ENCODE measurements around the gene PNPLA6.
A peak's percentile ranks its signal among the peaks of the same experiment; 100 is the strongest.
"Not testable (repeated sequence)": the region's sequence is repeated elsewhere in the genome, so short reads cannot be mapped to it uniquely, and the experiment has no call there.

PNPLA6 gene

GRCh38 chr19:7554990-7555864, 19.7 kb downstream of the PNPLA6 start:
- DNase-seq (ENCODE audit: low read depth in 2 of 2) = peak in 1 of 2 donors; percentile 25

GRCh38 chr19:7556696-7557315, 21.3 kb downstream of the PNPLA6 start:
- DNase-seq (ENCODE audit: low read depth in 2 of 2) = no peak

GRCh38 chr19:7558667-7559066, 23.1 kb downstream of the PNPLA6 start:
- DNase-seq (ENCODE audit: low read depth in 2 of 2) = no peak

GRCh38 chr19:7559102-7559501, 23.6 kb downstream of the PNPLA6 start:
- no peak for DNase-seq (ENCODE audit: low read depth in 2 of 2)

- DNase-seq (ENCODE audit: low read depth in 2 of 2) = no peak
These were observed 24.7 kb downstream of the PNPLA6 start for GRCh38 chr19:7560255-7560654.

GRCh38 chr19:7561325-7561724, 25.8 kb downstream of the PNPLA6 start:
- no peak for DNase-seq (ENCODE audit: low read depth in 2 of 2)

GRCh38 chr19:7562646-7563393, 27.3 kb downstream of the PNPLA6 start:
- no peak for DNase-seq (ENCODE audit: low read depth in 2 of 2)

GRCh38 chr19:7564866-7565265, 29.3 kb downstream of the PNPLA6 start:
- no peak for DNase-seq (ENCODE audit: low read depth in 2 of 2)

GRCh38 chr19:7565332-7565731, 29.8 kb downstream of the PNPLA6 start:
- DNase-seq (ENCODE audit: low read depth in 2 of 2) = no peak

- no peak for DNase-seq (ENCODE audit: low read depth in 2 of 2)
These were observed 35.2 kb downstream of the PNPLA6 start for GRCh38 chr19:7570761-7571160.

GRCh38 chr19:7575434-7576040, 40.0 kb downstream of the PNPLA6 start:
- no peak for DNase-seq (ENCODE audit: low read depth in 2 of 2)

- not testable (repeated sequence) for DNase-seq (ENCODE audit: low read depth in 2 of 2)
These were observed 41.9 kb downstream of the PNPLA6 start for GRCh38 chr19:7577422-7577821.

- DNase-seq (ENCODE audit: low read depth in 2 of 2) = no peak
These were observed 42.6 kb downstream of the PNPLA6 start for GRCh38 chr19:7578127-7578526.

- DNase-seq (ENCODE audit: low read depth in 2 of 2) = no peak
These were observed 43.7 kb downstream of the PNPLA6 start for GRCh38 chr19:7579182-7579581.

- DNase-seq (ENCODE audit: low read depth in 2 of 2) = no peak
These were observed 46.9 kb downstream of the PNPLA6 start for GRCh38 chr19:7582446-7582845.

GRCh38 chr19:7589822-7590221, 54.3 kb downstream of the PNPLA6 start:
- DNase-seq (ENCODE audit: low read depth in 2 of 2) = no peak

GRCh38 chr19:7590256-7590655, 54.7 kb downstream of the PNPLA6 start:
- DNase-seq (ENCODE audit: low read depth in 2 of 2) = no peak

- peak; percentile 4 to 30 for DNase-seq (ENCODE audit: low read depth in 2 of 2)
These were observed 60.1 kb downstream of the PNPLA6 start, which contains the start of gene CAMSAP3 for GRCh38 chr19:7595466-7596133. Gene CAMSAP3 (plus strand): TSS chr19:7595863. CDS start chr19:7596003, 140 bp downstream.

- DNase-seq (ENCODE audit: low read depth in 2 of 2) = no peak
These were observed 60.9 kb downstream of the PNPLA6 start for GRCh38 chr19:7596211-7596937.

- DNase-seq (ENCODE audit: low read depth in 2 of 2) = no peak
These were observed 62.2 kb downstream of the PNPLA6 start for GRCh38 chr19:7597689-7598088.

GRCh38 chr19:7598180-7598579, 62.7 kb downstream of the PNPLA6 start:
- no peak for DNase-seq (ENCODE audit: low read depth in 2 of 2)
